GM19193 (cell line): ENCODE measurements around the gene GDAP2.

ENCODE experiments used
- POLR2A ChIP-seq: IDR thresholded peaks from 4 replicates; pipeline ENCODE4 v1.6.1; 2011; ENCODE audit not compliant: insufficient read depth, insufficient read length; ENCODE audit errors: extremely low read depth

Gene GDAP2

DNA sequence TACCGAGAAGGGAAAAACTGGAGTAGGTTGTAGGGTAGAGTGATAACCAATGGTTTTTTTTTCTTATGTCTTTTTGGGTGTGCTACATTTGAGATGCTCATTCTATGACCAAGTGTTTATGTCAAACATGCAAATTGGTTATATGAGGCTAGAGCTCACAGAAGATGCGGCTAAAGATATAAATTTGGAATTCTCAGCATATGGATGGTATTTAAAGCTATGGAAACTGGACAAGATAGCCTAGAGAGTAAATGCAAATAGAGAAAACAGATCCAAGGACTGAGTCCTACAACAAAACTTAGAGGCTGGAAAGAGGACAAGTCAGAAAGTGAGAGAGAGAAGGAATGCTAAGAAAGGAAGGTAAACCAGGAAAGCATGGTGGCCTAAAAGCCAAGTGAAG is 7.4 kb downstream of the GDAP2 start:
- TF ChIP-seq POLR2A: no peak

DNA sequence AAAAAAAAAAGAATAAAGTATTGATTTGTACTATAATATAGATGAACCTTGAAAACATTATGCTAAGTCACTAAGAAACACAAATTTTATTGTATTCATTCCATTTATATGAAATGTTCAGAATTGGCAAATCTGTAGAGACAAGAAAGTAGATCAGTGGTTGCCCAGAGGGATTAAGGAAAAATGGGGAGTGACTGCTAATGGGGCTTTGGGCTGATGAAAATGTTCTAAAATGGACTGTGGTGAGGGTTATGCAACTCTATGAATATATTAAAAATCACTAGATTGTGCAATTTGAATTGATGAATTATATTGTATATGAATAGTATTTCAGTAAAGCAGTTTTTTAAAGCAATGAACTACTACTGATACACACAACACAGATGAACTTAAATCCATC is 10.0 kb downstream of the GDAP2 start:
- no peak for TF ChIP-seq POLR2A

DNA sequence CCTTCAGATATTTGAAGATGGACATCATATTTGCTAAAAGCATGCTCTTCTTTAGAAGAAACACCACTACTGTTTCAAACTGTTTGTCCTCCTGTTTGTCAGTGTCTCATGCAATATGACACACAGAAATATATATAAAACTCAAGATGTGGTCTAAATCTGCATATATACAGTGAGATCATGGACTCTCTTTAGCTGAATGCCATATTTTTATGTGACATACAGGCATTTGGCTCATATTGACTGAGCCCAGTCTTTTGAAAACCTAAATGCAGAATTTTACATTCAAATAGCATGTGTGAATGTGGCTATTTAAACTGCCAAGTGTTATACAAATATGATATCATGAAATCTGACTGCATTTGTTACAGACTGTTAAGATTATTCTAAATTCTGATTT is 18.4 kb downstream of the GDAP2 start:
- TF ChIP-seq POLR2A: no peak

DNA sequence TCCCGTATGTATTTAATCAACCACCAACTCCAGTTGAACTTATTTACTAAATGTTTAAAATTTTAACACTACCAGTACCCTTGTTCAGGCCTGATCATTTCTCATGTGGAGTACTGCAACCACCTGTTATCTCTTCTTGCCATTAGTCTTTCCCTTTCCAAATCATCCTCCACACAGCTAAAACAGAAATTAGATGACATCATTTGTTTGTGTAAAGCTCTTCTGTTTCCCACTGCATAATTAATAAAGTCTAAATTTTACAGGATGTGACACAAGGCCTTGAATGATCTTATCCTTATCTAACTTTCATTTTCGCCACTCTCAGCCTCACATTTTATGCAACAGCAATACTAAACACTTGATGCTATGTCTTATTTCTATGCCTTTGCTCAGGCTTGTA is 24.4 kb downstream of the GDAP2 start:
- no peak for TF ChIP-seq POLR2A

- TF ChIP-seq POLR2A: no peak
These were observed 24.9 kb downstream of the GDAP2 start for GRCh38 chr1:117904485-117904884.

DNA sequence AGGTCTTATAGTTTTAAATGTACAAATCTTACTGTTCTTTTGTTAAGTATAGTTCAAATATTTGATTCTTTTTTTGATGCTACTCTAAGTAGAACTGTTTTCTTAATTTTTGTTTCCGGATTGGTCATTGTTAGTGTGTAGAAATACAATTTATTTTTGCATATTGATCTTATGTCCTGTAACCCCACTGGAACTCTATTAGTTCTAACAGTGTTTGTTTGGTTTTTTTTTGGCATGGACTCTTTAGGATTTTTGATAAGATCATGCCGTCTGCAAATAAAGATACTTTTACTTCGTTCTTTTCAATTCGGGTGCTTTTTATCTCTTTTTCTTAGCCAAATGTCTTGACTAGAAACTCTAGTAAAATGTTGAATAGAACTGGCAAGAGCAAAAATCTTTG is 26.5 kb downstream of the GDAP2 start:
- TF ChIP-seq POLR2A: no peak

GRCh38 chr1:117899801-117900200 is 29.6 kb downstream of the GDAP2 start:
- TF ChIP-seq POLR2A: no peak

DNA sequence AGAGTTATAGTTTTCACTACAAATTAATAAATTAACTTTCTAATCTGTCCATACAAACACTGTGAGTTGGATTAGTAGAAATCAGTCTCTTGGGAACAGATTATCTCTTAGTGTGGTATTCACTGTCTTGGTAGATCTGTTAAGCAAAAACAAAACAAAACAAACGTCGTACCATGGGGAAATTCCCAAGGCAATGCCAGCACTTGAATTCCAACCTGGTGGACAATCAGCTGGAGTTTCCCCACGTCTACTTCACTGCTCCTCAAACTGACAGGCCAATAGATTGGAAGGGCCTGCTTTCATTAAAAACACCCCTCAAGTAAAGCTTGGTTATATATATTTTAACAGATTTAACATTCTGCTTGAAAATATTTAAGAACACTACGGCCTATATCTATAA is 31.9 kb downstream of the GDAP2 start:
- TF ChIP-seq POLR2A: no peak

DNA sequence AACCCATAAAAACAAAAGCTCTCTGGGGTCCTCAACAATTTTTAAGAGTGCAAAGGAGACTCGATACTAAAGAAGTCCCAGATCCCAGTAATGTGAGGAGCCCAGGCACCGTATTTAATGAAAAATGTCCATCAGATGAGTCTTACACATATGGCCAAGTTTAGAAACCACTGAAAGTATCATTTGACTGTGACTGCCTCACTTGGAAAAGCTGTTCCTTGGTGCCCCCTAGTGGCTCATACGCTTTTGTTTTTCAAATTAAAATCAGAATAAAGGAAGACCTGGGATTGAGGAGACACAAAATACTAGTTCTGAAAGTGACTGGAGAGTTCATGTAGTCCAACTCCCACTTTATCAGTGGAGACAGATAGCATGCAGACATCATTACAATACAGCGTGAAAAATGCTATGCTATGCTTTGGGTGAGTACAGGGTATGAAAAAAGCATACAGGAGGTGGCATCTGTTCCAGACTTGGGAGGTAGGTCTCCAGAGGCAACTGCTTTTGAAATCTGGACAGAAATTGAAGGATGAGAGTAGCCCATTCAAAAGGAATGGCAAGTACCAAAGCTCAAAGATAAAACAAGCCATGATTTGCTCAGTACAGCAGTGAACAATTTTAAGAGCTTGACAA is 33.8 kb downstream of the GDAP2 start:
- TF ChIP-seq POLR2A: no peak

DNA sequence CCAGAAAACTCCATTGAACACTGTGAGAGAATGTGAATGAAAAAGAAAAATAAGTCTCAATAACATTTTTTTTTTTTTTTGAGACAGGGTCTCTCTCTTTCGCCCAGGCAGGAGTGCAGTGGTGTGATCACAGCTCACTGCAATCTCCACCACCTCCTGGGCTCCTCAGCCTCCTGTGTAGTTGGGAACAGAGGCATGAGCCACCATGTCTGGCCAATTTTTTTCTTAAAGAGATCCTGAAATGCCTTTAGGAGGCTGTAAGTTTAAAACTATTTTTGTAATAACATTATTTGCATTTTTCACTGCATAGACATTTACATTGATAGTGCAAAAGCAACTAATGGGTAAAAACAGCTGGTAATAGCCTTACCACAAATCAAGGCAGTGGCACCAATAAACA is 35.3 kb downstream of the GDAP2 start:
- TF ChIP-seq POLR2A: no peak

DNA sequence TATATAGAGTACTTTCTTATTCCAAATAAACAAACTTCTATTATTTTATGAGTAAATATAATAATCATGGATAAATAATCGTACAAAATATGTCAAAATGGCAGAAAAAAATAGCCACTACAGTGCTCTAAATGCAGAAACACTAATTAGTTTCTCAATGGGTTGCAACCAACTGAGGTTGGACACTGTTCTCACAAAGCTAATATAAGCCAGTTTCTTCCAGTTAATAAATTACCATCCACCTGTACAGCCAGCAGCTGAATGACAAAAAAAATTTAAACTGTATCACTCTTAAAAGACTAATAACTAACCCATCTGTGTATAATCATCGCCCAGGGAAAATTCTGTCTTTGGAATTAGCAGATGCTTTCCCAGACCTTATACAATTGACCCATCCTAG is 36.9 kb downstream of the GDAP2 start:
- TF ChIP-seq POLR2A: no peak

DNA sequence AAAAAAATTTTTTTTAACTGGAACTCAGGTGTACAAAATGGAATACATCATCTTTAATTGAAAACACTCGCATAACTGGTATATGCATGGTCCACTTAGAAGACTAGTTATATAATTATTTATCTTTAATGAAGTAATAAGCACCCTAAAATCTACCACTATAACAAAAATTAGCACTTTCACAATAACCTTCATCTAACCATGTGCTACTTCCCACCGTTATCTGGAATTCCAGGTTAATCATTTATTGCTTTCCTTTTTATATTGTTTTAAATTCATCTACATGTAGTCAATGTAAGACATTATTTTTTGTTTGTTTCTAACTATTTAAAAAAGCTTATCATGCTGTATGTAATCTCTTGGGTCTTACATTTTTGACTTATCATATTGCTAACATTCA is 39.0 kb downstream of the GDAP2 start:
- no peak for TF ChIP-seq POLR2A

DNA sequence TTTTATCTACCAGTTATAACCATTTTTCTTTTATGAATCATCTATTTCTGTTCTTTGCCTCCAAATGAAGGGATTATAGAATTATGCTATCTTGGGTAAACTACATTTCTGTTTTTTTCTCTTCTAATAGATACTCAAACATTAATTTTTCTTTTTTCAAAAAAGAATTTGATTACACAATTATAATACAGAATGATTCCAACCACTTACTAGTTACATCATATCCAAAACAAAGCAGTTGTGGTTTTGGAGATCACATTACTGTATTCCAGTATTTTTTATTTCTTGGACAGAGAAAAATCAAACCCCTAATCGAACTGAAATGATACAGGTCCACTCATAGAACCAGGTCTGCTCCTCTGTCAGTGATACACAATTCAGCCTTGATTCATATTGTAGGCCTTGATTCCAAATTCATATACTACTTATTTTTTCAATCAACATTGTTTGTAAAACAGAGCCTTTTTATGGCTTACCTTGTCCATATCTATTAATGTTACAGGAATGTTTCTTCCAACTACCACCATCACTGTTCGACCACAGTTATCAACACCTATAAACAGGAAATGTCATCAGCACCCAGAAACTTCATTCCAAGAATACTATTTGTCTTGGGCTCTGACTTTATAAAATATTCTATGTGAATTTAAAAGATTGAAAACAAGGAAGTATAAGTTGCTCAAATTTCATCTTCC is 43.2 kb downstream of the GDAP2 start:
- TF ChIP-seq POLR2A: no peak

GRCh38 chr1:117883616-117884015 is 45.8 kb downstream of the GDAP2 start:
- no peak for TF ChIP-seq POLR2A

DNA sequence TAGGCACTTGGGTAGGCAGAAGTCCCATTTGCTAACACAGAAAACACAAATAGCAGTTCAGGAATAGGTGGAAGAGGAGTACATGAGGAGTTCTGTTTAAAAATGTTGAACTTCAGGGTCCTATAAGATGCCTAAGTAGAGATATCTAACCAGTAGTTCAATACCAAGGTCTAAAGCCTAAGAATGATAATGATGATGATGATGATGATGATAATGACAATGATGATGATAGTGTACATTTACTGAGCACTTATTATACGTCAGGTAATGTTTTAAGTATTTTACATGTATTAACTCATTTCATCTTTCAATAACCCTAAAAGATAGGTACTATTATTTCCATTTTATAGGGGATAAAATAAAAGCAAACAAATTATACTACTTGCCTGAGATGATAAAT is 50.1 kb downstream of the GDAP2 start:
- TF ChIP-seq POLR2A: no peak

DNA sequence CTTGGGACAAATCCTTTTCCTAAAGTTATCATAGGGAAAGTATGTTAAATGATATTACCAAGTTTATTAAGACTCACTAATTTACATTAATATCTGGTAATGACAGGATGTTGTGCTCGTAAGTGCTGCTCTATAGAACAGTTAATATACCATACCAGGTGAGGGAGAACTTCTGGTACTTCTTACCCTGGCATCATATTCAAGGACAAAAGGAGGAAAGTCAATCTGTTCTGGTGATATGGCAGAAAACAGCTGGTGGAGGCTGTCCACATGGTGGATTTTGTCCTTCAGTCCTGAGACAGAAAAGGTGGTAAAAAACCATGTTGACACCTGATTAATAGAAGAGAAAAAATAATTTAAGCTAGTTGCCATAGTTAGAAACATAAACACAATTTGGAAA is 51.6 kb downstream of the GDAP2 start:
- no peak for TF ChIP-seq POLR2A

DNA sequence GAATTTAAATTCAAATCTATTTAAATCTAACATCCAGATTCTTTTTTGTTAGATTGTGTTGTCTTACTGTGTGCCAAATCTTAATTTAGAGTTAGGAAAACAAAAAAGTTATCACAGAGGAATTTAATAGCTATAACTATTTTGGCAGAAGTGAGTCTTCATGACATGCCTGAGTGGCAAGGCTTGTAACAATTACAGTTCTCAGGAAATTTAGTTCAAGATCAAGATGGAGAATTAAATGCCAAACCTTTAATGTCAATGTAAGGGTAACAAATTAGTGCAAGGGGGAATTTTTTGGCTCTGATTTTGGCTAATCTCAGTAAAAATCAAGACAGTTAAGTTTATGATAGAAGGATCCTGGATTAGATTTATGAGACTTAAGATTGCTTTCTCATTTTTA is 58.4 kb downstream of the GDAP2 start:
- no peak for TF ChIP-seq POLR2A

- no peak for TF ChIP-seq POLR2A
These were observed 67.7 kb downstream of the GDAP2 start for GRCh38 chr1:117861694-117862093.
